ENCODE measurements around the gene ARHGDIG. TPM values are rescaled to one million over a fixed set of nuclear protein-coding genes. Genes with fewer than 3 reads are reported as not detected.

Gene ARHGDIG
- total RNA-seq, 1 experiment from 2014 or later: 5.9 TPM

DNA sequence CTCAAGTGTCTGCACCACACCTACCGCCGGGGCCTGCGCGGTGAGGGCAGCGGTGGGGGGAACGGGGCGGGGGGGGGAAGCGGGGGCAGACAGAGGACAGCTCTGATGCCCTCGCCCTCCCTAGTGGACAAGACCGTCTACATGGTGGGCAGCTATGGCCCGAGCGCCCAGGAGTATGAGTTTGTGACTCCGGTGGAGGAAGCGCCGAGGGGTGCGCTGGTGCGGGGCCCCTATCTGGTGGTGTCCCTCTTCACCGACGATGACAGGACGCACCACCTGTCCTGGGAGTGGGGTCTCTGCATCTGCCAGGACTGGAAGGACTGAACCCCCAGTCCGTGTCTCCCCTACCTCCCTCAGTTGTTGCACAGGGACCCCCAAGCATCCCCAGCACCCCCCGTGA is 2.1 kb downstream of the ARHGDIG start:
- H3K27me3 Mint-ChIP-seq (ENCODE audit: low read depth): peaks cover 36% of the 10 kb centered on the region
- no peak overlapping the region for H2BK20ac ChIP-seq (ENCODE audit: low read depth, low read length, poor library complexity, severe bottlenecking)
- TF ChIP-seq, protein P1, sequence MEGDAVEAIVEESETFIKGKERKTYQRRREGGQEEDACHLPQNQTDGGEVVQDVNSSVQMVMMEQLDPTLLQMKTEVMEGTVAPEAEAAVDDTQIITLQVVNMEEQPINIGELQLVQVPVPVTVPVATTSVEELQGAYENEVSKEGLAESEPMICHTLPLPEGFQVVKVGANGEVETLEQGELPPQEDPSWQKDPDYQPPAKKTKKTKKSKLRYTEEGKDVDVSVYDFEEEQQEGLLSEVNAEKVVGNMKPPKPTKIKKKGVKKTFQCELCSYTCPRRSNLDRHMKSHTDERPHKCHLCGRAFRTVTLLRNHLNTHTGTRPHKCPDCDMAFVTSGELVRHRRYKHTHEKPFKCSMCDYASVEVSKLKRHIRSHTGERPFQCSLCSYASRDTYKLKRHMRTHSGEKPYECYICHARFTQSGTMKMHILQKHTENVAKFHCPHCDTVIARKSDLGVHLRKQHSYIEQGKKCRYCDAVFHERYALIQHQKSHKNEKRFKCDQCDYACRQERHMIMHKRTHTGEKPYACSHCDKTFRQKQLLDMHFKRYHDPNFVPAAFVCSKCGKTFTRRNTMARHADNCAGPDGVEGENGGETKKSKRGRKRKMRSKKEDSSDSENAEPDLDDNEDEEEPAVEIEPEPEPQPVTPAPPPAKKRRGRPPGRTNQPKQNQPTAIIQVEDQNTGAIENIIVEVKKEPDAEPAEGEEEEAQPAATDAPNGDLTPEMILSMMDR (conservative IDR thresholded peaks at IDR 0.05): no peak
- no peaks in the 10 kb centered on the region for H4K20me1 ChIP-seq (ENCODE audit: control insufficient read depth, insufficient read depth, insufficient read length)
- no peak overlapping the region for H3K23ac ChIP-seq (ENCODE audit: insufficient read length, low read depth, low read length)
- H3K4ac ChIP-seq (ENCODE audit: low read depth, low read length): no peak overlapping the region
- H3K9me3 Mint-ChIP-seq: peaks cover 8 to 12% of the 10 kb centered on the region in 2 experiments
- no CpG with 5 or more reads among the region's 22 CpGs for WGBS (ENCODE audit: extremely low coverage, insufficient read length, low lambda C conversion rate)
- no peak overlapping the region for H3K27ac Mint-ChIP-seq
- H3K4me3 Mint-ChIP-seq: no peak overlapping the region
- H3K9me3 ChIP-seq (ENCODE audit: control insufficient read depth, low read depth, low read length): no peaks in the 10 kb centered on the region
- H2BK15ac ChIP-seq (ENCODE audit: low read depth, low read length): no peak overlapping the region
- H3K4me1 ChIP-seq (ENCODE audit: insufficient read depth, low read length): no peaks in the 10 kb centered on the region
- no peak overlapping the region for H3T11ph ChIP-seq (ENCODE audit: low read length)
- no peaks in the 10 kb centered on the region; the same call in 1 of the 2 replicates for H3K27me3 ChIP-seq (ENCODE audit: insufficient read depth, low read length)
- peaks cover 11 to 14% (median 13%) of the 10 kb centered on the region in 3 experiments for H3K36me3 Mint-ChIP-seq (ENCODE audit: insufficient read depth in 1 of 3, low read depth in 3 of 3)
- no peak for DNase-seq
- H3K23me2 ChIP-seq (ENCODE audit: insufficient read length, low read depth, low read length, poor library complexity, severe bottlenecking): peaks cover 3% of the 10 kb centered on the region
- H3K27ac ChIP-seq (ENCODE audit: insufficient read length, low read depth, low read length): no peak overlapping the region
- H3K79me2 ChIP-seq (ENCODE audit: insufficient read depth, low read length): no peaks in the 10 kb centered on the region
- H3K56ac ChIP-seq (ENCODE audit: insufficient read length, low read depth, low read length): no peak overlapping the region
- H3K4me1 Mint-ChIP-seq: no peaks in the 10 kb centered on the region
- H4K5ac ChIP-seq (ENCODE audit: insufficient read length, low read depth, low read length): no peak overlapping the region
- H3K18ac ChIP-seq (ENCODE audit: insufficient read length, low read depth, low read length): no peak overlapping the region
- no peaks in the 10 kb centered on the region for H3K79me1 ChIP-seq (ENCODE audit: insufficient read depth, low read depth, low read length, poor library complexity, severe bottlenecking)
- no peak overlapping the region for H4K8ac ChIP-seq (replicated peaks; ENCODE audit: insufficient read length, low read depth, low read length)
- H2BK5ac ChIP-seq (ENCODE audit: insufficient read length, low read length): no peak overlapping the region
- H4K91ac ChIP-seq (ENCODE audit: insufficient read length, low read depth, low read length): no peak overlapping the region
- H3K9ac ChIP-seq (ENCODE audit: extremely low read depth, insufficient read length, low read length): no peak overlapping the region
- H3K14ac ChIP-seq (ENCODE audit: insufficient read depth, low read length): no peak overlapping the region
- no peak overlapping the region for H2AFZ ChIP-seq (ENCODE audit: low read length)
- H3K4me2 ChIP-seq (ENCODE audit: insufficient read depth, insufficient read length, low read length): no peak overlapping the region
- no peak overlapping the region for H2BK12ac ChIP-seq (ENCODE audit: insufficient read length, low read depth, low read length)
- no peak overlapping the region for H2BK120ac ChIP-seq (ENCODE audit: low read depth, low read length, poor library complexity, severe bottlenecking)
- no peak overlapping the region for H2AK5ac ChIP-seq (ENCODE audit: insufficient read length, low read length)

Data from H9 (cell line).